B cell (primary cell): ENCODE results near the gene CATSPERE. TPM values are rescaled to one million over a fixed set of nuclear protein-coding genes. Genes with fewer than 3 reads are reported as not detected.

Source experiments
- ATAC-seq: fragments of 200-7000 bp; cut with Tn5 transposase; one replicate; pipeline ENCODE4 v1.10.0; 2021; ENCODE audit warnings: low read depth, mild to moderate bottlenecking, moderate number of reproducible peaks, moderate library complexity
- CTCF ChIA-PET: fragments of 350-600 bp; sonication (Branson Sonifier 250); formaldehyde crosslinking; loops from one replicate; lab custom pipeline; 2021; ENCODE audit warnings: antibody characterized with exemption, inconsistent platforms; lab: Charles Lee
- POLR2A ChIA-PET: fragments of 350-600 bp; sonication (Branson Sonifier 250); formaldehyde crosslinking; loops from one replicate; lab custom pipeline; 2021; ENCODE audit warnings: antibody characterized with exemption; lab: Charles Lee
- DNase-seq: peaks from one replicate; pipeline ENCODE4 v3.0.0; 2013
- H2AFZ ChIP-seq: 2 replicates; pipeline ENCODE4 v1.6.1; 2012; ENCODE audit warnings: mild to moderate bottlenecking, low read depth, low read length; ENCODE audit not compliant: insufficient read depth, poor library complexity, severe bottlenecking
- H3K27ac ChIP-seq, 2 donors: 1 replicate in 1 of 2; 2 replicates in 1 of 2; pipeline ENCODE4 v1.5.1; 2012 to 2013; ENCODE audit warnings: low read length in 2 of 2, mild to moderate bottlenecking in 2 of 2, moderate library complexity in 1 of 2
- H3K27me3 ChIP-seq, 4 experiments: fragments of 200-600 bp in 1 of 4; sonication (generic) in 1 of 4; replicated peaks in 1 of 4; 1 replicate in 2 of 4; 2 replicates in 2 of 4; pipeline versions ENCODE4 v1.6.1 to v1.7.0; 2013 to 2016; ENCODE audit warnings: low read length in 3 of 4, mild to moderate bottlenecking in 2 of 4, mixed read lengths in 1 of 4, moderate library complexity in 1 of 4; ENCODE audit not compliant: insufficient read depth in 4 of 4, control insufficient read depth in 3 of 4; ENCODE audit errors: control extremely low read depth in 1 of 4
- H3K36me3 ChIP-seq, 2 experiments: replicated peaks in 1 of 2; 1 replicate in 1 of 2; 2 replicates in 1 of 2; pipeline versions ENCODE4 v1.6.1 to v1.7.1; 2013; ENCODE audit warnings: low read length in 1 of 2; ENCODE audit not compliant: insufficient read depth in 2 of 2, control insufficient read depth in 1 of 2; ENCODE audit errors: control extremely low read depth in 1 of 2, extremely low read depth in 1 of 2
- H3K4me1 ChIP-seq, 2 donors: fragments of 200-600 bp in 1 of 2; sonication (generic) in 1 of 2; 1 replicate in 1 of 2; 2 replicates in 1 of 2; pipeline versions ENCODE4 v1.5.1 to v1.6.1; 2013 to 2017; ENCODE audit warnings: low read length in 2 of 2; ENCODE audit not compliant: control insufficient read depth in 2 of 2, insufficient read depth in 2 of 2
- H3K4me2 ChIP-seq: replicated peaks from 2 replicates; pipeline ENCODE3; 2012; ENCODE audit warnings: mild to moderate bottlenecking, low read depth, low read length; ENCODE audit not compliant: poor library complexity, severe bottlenecking
- H3K4me3 ChIP-seq, 5 experiments: fragments of 200-600 bp in 1 of 5; sonication (generic) in 1 of 5; 1 replicate in 3 of 5; 2 replicates in 2 of 5; pipeline versions ENCODE4 v1.5.1 to v1.7.0; 2011 to 2016; ENCODE audit warnings: low read length in 4 of 5, mild to moderate bottlenecking in 4 of 5, low read depth in 2 of 5, control low read depth in 1 of 5, moderate library complexity in 1 of 5; ENCODE audit not compliant: insufficient read depth in 1 of 5; ENCODE audit errors: control extremely low read depth in 1 of 5, extremely low read depth in 1 of 5
- H3K79me2 ChIP-seq: fragments of 200-600 bp; sonication (generic); one replicate; pipeline ENCODE4 v1.6.0; 2016; ENCODE audit warnings: low read length; ENCODE audit not compliant: control insufficient read depth, insufficient read depth
- H3K9ac ChIP-seq: fragments of 200-600 bp; sonication (generic); 2 replicates; pipeline ENCODE4 v1.6.1; 2017; ENCODE audit warnings: mild to moderate bottlenecking, low read length, moderate library complexity
- H3K9me3 ChIP-seq, 3 donors: one replicate each; pipeline versions ENCODE4 v1.6.1 to v1.7.1; 2013; ENCODE audit warnings: low read length in 2 of 3; ENCODE audit not compliant: control insufficient read depth in 2 of 3, insufficient read depth in 1 of 3; ENCODE audit errors: control extremely low read depth in 1 of 3
- H4K20me1 ChIP-seq: 2 replicates; pipeline ENCODE4 v1.6.0; 2012; ENCODE audit warnings: mild to moderate bottlenecking, low read length; ENCODE audit not compliant: insufficient read depth, control insufficient read depth, poor library complexity, severe bottlenecking
- H3K27ac Mint-ChIP-seq: one replicate; pipeline ENCODE4 v1.8.0; 2021; ENCODE audit warnings: mixed read lengths
- H3K27me3 Mint-ChIP-seq: one replicate; pipeline ENCODE4 v1.8.0; 2021; ENCODE audit warnings: mixed read lengths
- H3K4me1 Mint-ChIP-seq: one replicate; pipeline ENCODE4 v1.8.0; 2021; ENCODE audit warnings: mixed read lengths
- H3K4me3 Mint-ChIP-seq: one replicate; pipeline ENCODE4 v1.8.0; 2021; ENCODE audit warnings: mixed read lengths
- H3K9me3 Mint-ChIP-seq: one replicate; pipeline ENCODE4 v1.8.0; 2022; ENCODE audit warnings: mixed read lengths; ENCODE audit not compliant: insufficient read depth
- EZH2 ChIP-seq: IDR thresholded peaks from 2 replicates; pipeline ENCODE4 v1.6.1; 2012; ENCODE audit warnings: borderline replicate concordance, low read depth, mild to moderate bottlenecking, moderate library complexity, low read length; ENCODE audit not compliant: insufficient read depth, poor library complexity, severe bottlenecking
- WGBS: methylation state at CpG from one replicate; pipeline ENCODE4 v1.1.5; 2013; ENCODE audit warnings: missing lambda C conversion rate; ENCODE audit not compliant: insufficient coverage; 5-methylcytosine and 5-hydroxymethylcytosine counted together
- intact Hi-C: fragments of 100-400 bp; cut with micrococcal nuclease; formaldehyde crosslinking; loops from one replicate; pipeline ENCODE4 v1.10.0; 2022
- polyA plus RNA-seq: library from polyadenylated mRNA; depleted of rRNA; stranded (reverse); fragments of >200 nt; gene quantifications from 2 replicates; pipeline ENCODE4 v1.2.3, GENCODE V29; 2012
- total RNA-seq, 2 donors: library from RNA; stranded (reverse); fragments of 120-200 nt in 1 of 2; gene quantifications; 1 replicate in 1 of 2; 2 replicates in 1 of 2; pipeline versions ENCODE4 v1.2.3 to v1.2.4, GENCODE V29; 2013 to 2022
- TF ChIP-seq, protein P1 (sequence below): fragments of 200-600 bp; IDR thresholded peaks from one replicate; pipeline ENCODE4 v1.8.0; 2022; ENCODE audit warnings: antibody characterized with exemption, mild to moderate bottlenecking

The CATSPERE gene
- total and polyA plus RNA-seq, 2 donors (not counting 1 experiment from before 2014, with no cell fraction given): 0.82 to 3.1 TPM

GRCh38 chr1:244413736-244414135 lies 47.3 kb upstream of the CATSPERE start:
- CTCF ChIA-PET: no interaction called here

DNA sequence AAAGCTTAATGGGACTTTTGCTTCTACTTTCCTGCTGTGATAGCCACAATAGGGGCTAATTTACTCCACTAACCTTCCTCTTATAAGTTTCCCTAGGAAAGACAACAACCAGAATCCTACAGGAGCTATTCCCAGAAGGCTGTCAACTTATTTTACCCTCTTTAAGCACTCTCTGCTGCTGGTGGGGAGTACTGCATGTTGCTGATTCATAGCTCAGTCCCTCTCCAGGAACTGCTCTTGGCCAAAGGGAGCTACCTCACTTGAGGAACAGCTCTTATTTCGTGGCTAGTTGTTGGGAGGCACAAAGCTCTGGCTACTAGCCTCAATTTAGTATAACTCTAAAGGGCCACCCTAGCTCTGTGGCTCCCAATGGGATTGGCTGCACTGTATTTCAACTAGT lies 46.5 kb upstream of the CATSPERE start:
- Histone ChIP-seq H3K9me3 (no peaks in the 10 kb centered on the region), H3K4me2 (no peak overlapping the region), H3K9ac (no peak overlapping the region), H3K27ac (no peak overlapping the region), H3K36me3 (peaks cover 22 to 90% of the 10 kb centered on the region in 2 experiments), H2AFZ (no peak overlapping the region), H3K79me2 (no peaks in the 10 kb centered on the region), H3K27me3 (no peaks in the 10 kb centered on the region), H3K4me1 (no peaks in the 10 kb centered on the region), H4K20me1 (no peaks in the 10 kb centered on the region), H3K4me3 (no peak overlapping the region)
- intact Hi-C loops: no loop called here
- Mint-ChIP-seq H3K27me3 (no peaks in the 10 kb centered on the region), H3K27ac (no peak overlapping the region), H3K9me3 (no peaks in the 10 kb centered on the region), H3K4me1 (no peaks in the 10 kb centered on the region), H3K4me3 (no peak overlapping the region)
- WGBS: no CpG with 5 or more reads among the region's 1 CpG
- ATAC-seq (no peak), DNase-seq (no peak)
- CTCF ChIA-PET: no interaction called here
- POLR2A ChIA-PET: no interaction called here
- TF ChIP-seq EZH2: no peak
- TF ChIP-seq, protein P1, sequence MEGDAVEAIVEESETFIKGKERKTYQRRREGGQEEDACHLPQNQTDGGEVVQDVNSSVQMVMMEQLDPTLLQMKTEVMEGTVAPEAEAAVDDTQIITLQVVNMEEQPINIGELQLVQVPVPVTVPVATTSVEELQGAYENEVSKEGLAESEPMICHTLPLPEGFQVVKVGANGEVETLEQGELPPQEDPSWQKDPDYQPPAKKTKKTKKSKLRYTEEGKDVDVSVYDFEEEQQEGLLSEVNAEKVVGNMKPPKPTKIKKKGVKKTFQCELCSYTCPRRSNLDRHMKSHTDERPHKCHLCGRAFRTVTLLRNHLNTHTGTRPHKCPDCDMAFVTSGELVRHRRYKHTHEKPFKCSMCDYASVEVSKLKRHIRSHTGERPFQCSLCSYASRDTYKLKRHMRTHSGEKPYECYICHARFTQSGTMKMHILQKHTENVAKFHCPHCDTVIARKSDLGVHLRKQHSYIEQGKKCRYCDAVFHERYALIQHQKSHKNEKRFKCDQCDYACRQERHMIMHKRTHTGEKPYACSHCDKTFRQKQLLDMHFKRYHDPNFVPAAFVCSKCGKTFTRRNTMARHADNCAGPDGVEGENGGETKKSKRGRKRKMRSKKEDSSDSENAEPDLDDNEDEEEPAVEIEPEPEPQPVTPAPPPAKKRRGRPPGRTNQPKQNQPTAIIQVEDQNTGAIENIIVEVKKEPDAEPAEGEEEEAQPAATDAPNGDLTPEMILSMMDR: no peak

More at GRCh38 chr1:244413736-244414135, 47.3 kb upstream of the CATSPERE start:
- no peaks in the 10 kb centered on the region for H3K27me3 Mint-ChIP-seq
- no peak overlapping the region for H3K9ac ChIP-seq
- no peak overlapping the region for H2AFZ ChIP-seq
- H3K4me3 ChIP-seq: no peak overlapping the region
- no peaks in the 10 kb centered on the region for H4K20me1 ChIP-seq
- H3K4me1 ChIP-seq: no peaks in the 10 kb centered on the region
- POLR2A ChIA-PET: no interaction called here
- H3K9me3 Mint-ChIP-seq: no peaks in the 10 kb centered on the region
- H3K27ac Mint-ChIP-seq: no peak overlapping the region
- H3K27me3 ChIP-seq: no peaks in the 10 kb centered on the region
- H3K36me3 ChIP-seq: peaks cover 22 to 90% of the 10 kb centered on the region in 2 experiments
- no peak for ATAC-seq
- no peaks in the 10 kb centered on the region for H3K79me2 ChIP-seq
- DNase-seq: no peak
- 100% methylated on average over 3 of the region's 3 CpGs for WGBS
- TF ChIP-seq EZH2: no peak
- TF ChIP-seq, protein P1: no peak
- H3K4me3 Mint-ChIP-seq: no peak overlapping the region
- intact Hi-C loops: no loop called here
- no peak overlapping the region for H3K27ac ChIP-seq
- H3K4me1 Mint-ChIP-seq: no peaks in the 10 kb centered on the region
- no peaks in the 10 kb centered on the region for H3K9me3 ChIP-seq
- no peak overlapping the region for H3K4me2 ChIP-seq
